Lung (tissue), 12 donors: Measurements from ENCODE around the gene EHMT1. TPM values are rescaled to one million over a fixed set of nuclear protein-coding genes. Genes with fewer than 3 reads are reported as not detected.
"Not testable (repeated sequence)": the region's sequence is repeated elsewhere in the genome, so short reads cannot be mapped to it uniquely, and the experiment has no call there.

Experiments
- ATAC-seq: fragments of 200-7000 bp; cut with Tn5 transposase; one replicate; pipeline ENCODE4 v1.9.1; 2020; ENCODE audit warnings: moderate number of reproducible peaks; ENCODE audit not compliant: insufficient read depth, low FRiP score
- DNase-seq, 3 donors: peaks; one replicate each; pipeline ENCODE4 v3.0.0-alpha.2; 2013 to 2017
- H3K27ac ChIP-seq, 2 donors: one replicate each; pipeline ENCODE4 v1.5.1; 2013; ENCODE audit warnings: mild to moderate bottlenecking in 2 of 2, moderate library complexity in 2 of 2, control low read depth in 1 of 2, inconsistent platforms in 1 of 2, low read depth in 1 of 2, low read length in 1 of 2
- H3K27me3 ChIP-seq, 3 donors: one replicate each; pipeline ENCODE4 v1.5.1; 2013; ENCODE audit warnings: low read length in 2 of 3; ENCODE audit not compliant: control insufficient read depth in 3 of 3, insufficient read depth in 3 of 3
- H3K36me3 ChIP-seq, 4 donors: one replicate each; pipeline ENCODE4 v1.5.1; 2013; ENCODE audit warnings: low read length in 4 of 4, mild to moderate bottlenecking in 1 of 4, moderate library complexity in 1 of 4; ENCODE audit not compliant: control insufficient read depth in 4 of 4, insufficient read depth in 4 of 4
- H3K4me1 ChIP-seq, 5 donors: one replicate each; pipeline ENCODE4 v1.5.1; 2013; ENCODE audit warnings: low read length in 5 of 5, mild to moderate bottlenecking in 2 of 5, moderate library complexity in 1 of 5; ENCODE audit not compliant: control insufficient read depth in 5 of 5, insufficient read depth in 5 of 5
- H3K4me3 ChIP-seq: one replicate; pipeline ENCODE4 v1.5.1; 2013; ENCODE audit warnings: mild to moderate bottlenecking, control low read depth, moderate library complexity
- H3K9ac ChIP-seq, 2 donors: one replicate each; pipeline ENCODE4 v1.5.1; 2013; ENCODE audit warnings: low read length in 2 of 2, control low read depth in 1 of 2; ENCODE audit not compliant: insufficient read depth in 1 of 2
- H3K9me3 ChIP-seq, 4 donors: one replicate each; pipeline ENCODE4 v1.5.1; 2013; ENCODE audit warnings: low read length in 3 of 4, mild to moderate bottlenecking in 1 of 4, moderate library complexity in 1 of 4; ENCODE audit not compliant: control insufficient read depth in 4 of 4, insufficient read depth in 3 of 4
- WGBS, 2 donors: extraction: QIAGEN DNeasy Blood & Tissue Kit; methylation state at CpG; one replicate each; pipeline ENCODE4 v1.1.7; 2013; 5-methylcytosine and 5-hydroxymethylcytosine counted together
- polyA plus RNA-seq, 2 donors: library from polyadenylated mRNA; stranded (reverse); fragments of 200-250 nt; gene quantifications; one replicate each; pipeline ENCODE4 v1.2.1, GENCODE V29; 2013
- total RNA-seq, 2 donors: library from RNA; depleted of rRNA in 1 of 2; stranded (reverse); fragments of >200 nt in 1 of 2; gene quantifications; one replicate each; pipeline ENCODE4 v1.2.1, GENCODE V29; 2014 to 2021
- TF ChIP-seq, protein P1 (sequence below): IDR thresholded peaks from 2 replicates; pipeline ENCODE4 v1.5.1; 2012; ENCODE audit warnings: mild to moderate bottlenecking; ENCODE audit errors: control extremely low read depth, extremely low read depth
- donor health status: control.
- donor health status: control.
- donor health status: Bipolar disorder and iron deficiency.
- donor health status: healthy.
- donor health status: DM: yes; HTN: yes; CAD: no.

Gene EHMT1
- total and polyA plus RNA-seq, 4 donors = 32.2 to 91.5 (median 58.1) TPM

DNA sequence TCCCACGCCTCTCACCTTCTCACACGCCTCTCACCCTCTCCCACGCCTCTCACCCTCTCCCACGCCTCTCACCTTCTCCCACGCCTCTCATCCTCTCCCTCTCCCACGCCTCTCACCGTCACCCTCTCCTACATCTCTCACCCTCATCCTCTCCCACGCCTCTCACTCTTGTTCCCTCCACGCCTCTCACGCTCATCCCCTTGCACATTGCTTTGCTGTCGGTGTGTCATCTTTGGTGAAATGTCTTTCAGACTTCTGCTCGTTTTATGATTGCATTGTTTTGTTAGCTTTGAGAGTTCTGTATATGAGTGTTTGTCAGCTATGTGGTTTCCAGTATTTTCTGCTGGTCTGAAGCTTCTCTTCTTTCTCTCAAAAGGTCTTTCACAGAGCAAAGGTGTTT is 102.7 kb downstream of the EHMT1 start:
- H3K36me3 ChIP-seq = peaks cover 6 to 32% (median 21%) of the 10 kb centered on the region in 4 donors
- H3K27me3 ChIP-seq = no peaks in the 10 kb centered on the region
- H3K4me1 ChIP-seq = peaks cover 0 to 14% (median 0%) of the 10 kb centered on the region in 5 donors
- H3K27ac ChIP-seq = no peak overlapping the region
- ATAC-seq (no peak), DNase-seq (no peak)
- TF ChIP-seq, protein P1, sequence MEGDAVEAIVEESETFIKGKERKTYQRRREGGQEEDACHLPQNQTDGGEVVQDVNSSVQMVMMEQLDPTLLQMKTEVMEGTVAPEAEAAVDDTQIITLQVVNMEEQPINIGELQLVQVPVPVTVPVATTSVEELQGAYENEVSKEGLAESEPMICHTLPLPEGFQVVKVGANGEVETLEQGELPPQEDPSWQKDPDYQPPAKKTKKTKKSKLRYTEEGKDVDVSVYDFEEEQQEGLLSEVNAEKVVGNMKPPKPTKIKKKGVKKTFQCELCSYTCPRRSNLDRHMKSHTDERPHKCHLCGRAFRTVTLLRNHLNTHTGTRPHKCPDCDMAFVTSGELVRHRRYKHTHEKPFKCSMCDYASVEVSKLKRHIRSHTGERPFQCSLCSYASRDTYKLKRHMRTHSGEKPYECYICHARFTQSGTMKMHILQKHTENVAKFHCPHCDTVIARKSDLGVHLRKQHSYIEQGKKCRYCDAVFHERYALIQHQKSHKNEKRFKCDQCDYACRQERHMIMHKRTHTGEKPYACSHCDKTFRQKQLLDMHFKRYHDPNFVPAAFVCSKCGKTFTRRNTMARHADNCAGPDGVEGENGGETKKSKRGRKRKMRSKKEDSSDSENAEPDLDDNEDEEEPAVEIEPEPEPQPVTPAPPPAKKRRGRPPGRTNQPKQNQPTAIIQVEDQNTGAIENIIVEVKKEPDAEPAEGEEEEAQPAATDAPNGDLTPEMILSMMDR = no peak
- H3K4me3 ChIP-seq = no peak overlapping the region
- peaks cover 0 to 10% (median under 1%) of the 10 kb centered on the region in 4 donors for H3K9me3 ChIP-seq
- 91 to 93% methylated on average over 12 of the region's 12 CpGs for WGBS, 2 donors
- H3K9ac ChIP-seq = peak overlapping the region in 1 of 2 donors; percentile 32

DNA sequence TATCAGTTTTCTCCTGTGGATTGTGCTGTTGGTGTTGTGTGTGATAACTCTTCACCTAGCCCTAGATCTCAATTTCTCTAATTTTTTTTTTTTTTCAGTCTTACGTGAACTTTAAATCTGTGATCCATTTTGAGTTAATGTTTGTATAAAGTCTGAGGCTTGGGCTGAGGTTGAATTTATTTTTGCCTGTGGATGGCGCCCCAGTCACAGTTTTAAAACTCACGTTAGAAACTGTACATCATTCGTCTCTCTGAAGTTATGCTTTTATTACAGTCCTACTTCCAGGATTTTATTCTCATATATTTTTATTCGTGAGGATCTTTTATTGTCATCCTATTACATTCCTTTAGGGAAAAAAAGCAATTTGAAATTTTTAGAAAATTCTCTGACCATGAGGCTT is 103.1 kb downstream of the EHMT1 start:
- ATAC-seq (no peak), DNase-seq (no peak)
- Histone ChIP-seq H3K4me1 (peaks cover 0 to 14% (median 0%) of the 10 kb centered on the region in 5 donors), H3K36me3 (peaks cover 3 to 28% (median 23%) of the 10 kb centered on the region in 4 donors), H3K9ac (no peak overlapping the region), H3K27me3 (no peaks in the 10 kb centered on the region), H3K27ac (no peak overlapping the region), H3K4me3 (no peak overlapping the region), H3K9me3 (peaks cover 0 to 7% (median 2%) of the 10 kb centered on the region in 4 donors)
- TF ChIP-seq, protein P1 = no peak
- 93 to 100% methylated on average over 5 of the region's 5 CpGs for WGBS, 2 donors

DNA sequence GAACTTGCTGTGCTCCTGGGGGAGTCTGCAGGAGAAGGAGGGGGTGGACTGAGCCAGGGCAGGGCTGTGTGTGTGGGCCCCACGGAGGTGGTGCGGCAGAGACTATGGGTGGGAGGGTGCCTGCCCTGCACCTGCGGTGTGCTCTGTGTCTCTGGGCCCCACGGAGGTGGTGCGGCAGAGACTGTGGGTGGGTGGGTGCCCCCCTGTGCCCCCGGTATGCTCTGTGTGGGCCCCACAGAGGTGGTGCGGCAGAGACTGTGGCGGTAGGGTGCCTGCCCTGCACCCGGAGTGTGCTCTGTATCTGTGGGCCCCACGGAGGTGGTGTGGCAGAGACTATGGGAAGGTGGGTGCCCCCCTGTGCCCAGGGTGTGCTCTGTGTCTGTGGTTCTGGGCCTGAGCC is 103.7 kb downstream of the EHMT1 start:
- H3K4me3 ChIP-seq = no peak overlapping the region
- H3K27ac ChIP-seq = no peak overlapping the region
- peaks cover 0 to 14% (median 0%) of the 10 kb centered on the region in 5 donors for H3K4me1 ChIP-seq
- no peaks in the 10 kb centered on the region for H3K27me3 ChIP-seq
- ATAC-seq = no peak
- 79% methylated on average over 8 to 10 of the region's 10 CpGs for WGBS, 2 donors
- H3K9ac ChIP-seq = no peak overlapping the region
- DNase-seq = no peak
- TF ChIP-seq, protein P1 = no peak
- H3K36me3 ChIP-seq = peaks cover 2 to 23% (median 21%) of the 10 kb centered on the region in 4 donors
- peaks cover 0 to 6% (median 2%) of the 10 kb centered on the region in 4 donors for H3K9me3 ChIP-seq

DNA sequence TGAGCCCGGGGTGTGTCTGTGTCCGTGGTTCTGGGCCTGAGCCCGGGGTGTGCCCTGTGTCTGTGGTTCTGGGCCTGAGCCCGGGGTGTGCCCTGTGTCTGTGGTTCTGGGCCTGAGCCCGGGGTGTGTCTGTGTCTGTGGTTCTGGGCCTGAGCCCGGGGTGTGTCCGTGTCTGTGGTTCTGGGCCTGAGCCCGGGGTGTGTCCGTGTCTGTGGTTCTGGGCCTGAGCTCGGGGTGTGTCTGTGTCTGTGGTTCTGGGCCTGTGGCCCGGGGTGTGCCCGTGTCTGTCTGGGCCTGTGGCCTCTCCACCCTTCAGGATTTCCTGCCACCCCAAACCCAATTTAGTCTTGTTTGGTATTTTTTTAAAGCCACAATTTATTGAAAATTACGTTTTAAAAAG is 104.6 kb downstream of the EHMT1 start:
- not testable (repeated sequence) for H3K27ac ChIP-seq, H3K9ac ChIP-seq, ATAC-seq, H3K9me3 ChIP-seq, H3K4me3 ChIP-seq, DNase-seq, H3K27me3 ChIP-seq
- peaks cover 0 to 18% (median 17%) of the 10 kb centered on the region in 4 donors for H3K36me3 ChIP-seq
- 59 to 62% methylated on average over 13 of the region's 13 CpGs for WGBS, 2 donors
- H3K4me1 ChIP-seq = peaks cover 0 to 14% (median 0%) of the 10 kb centered on the region in 5 donors
